ENCODE data around the gene DGUOK. TPM values are rescaled to one million over a fixed set of nuclear protein-coding genes. Genes with fewer than 3 reads are reported as not detected.

Gene DGUOK
- total and polyA plus RNA-seq, 2 of the 4 experiments (the other 2 are of a cell fraction) = 66.3 to 111 TPM

- no peak overlapping the region for H2AK9ac ChIP-seq (replicated peaks; ENCODE audit: low read depth, low read length, poor library complexity)
- H4K91ac ChIP-seq (ENCODE audit: insufficient read depth, low read depth, low read length) = no peak overlapping the region
- H3K23ac ChIP-seq (ENCODE audit: low read depth, low read length) = no peak overlapping the region
- H2BK20ac ChIP-seq (ENCODE audit: low read depth, low read length) = no peak overlapping the region
- TF ChIP-seq SMC3 (IDR thresholded peaks at IDR 0.05; ENCODE audit: low read depth, low read length) (no peak), MAFK (IDR thresholded peaks at IDR 0.05; ENCODE audit: low read depth, low read length) (no peak), MXI1 (IDR thresholded peaks at IDR 0.05; ENCODE audit: borderline replicate concordance, low read depth, low read length) (no peak), FOS (IDR thresholded peaks at IDR 0.05; ENCODE audit: low read depth, low read length) (no peak), ELK1 (IDR thresholded peaks at IDR 0.05; ENCODE audit: borderline replicate concordance, low read depth, low read length) (no peak), RFX5 (IDR thresholded peaks at IDR 0.05; ENCODE audit: low read depth, low read length) (no peak), NFE2L2 (IDR thresholded peaks at IDR 0.05; ENCODE audit: low read depth, low read length) (no peak), CTCF (conservative IDR thresholded peaks at IDR 0.05; ENCODE audit: low read depth, low read length) (no peak), RAD21 (IDR thresholded peaks at IDR 0.05; ENCODE audit: low read length) (no peak), POLR2A (IDR thresholded peaks at IDR 0.05; ENCODE audit: low read depth, low read length) (no peak), CHD1 (IDR thresholded peaks at IDR 0.05; ENCODE audit: low read depth, low read length) (no peak), CEBPB (IDR thresholded peaks at IDR 0.05; ENCODE audit: low read depth, low read length) (no peak), MAZ (IDR thresholded peaks at IDR 0.05; ENCODE audit: borderline replicate concordance, low read depth, low read length) (no peak)
- H4K20me1 ChIP-seq (ENCODE audit: insufficient read depth, low read length) = no peaks in the 10 kb centered on the region
- no peak overlapping the region for H2BK120ac ChIP-seq (ENCODE audit: low read depth, low read length)
- ATAC-seq (ENCODE audit: low read depth) = no peak
- no peak overlapping the region for H2AFZ ChIP-seq (replicated peaks; ENCODE audit: low read length, poor library complexity)
- H3K9me1 ChIP-seq (ENCODE audit: insufficient read depth, low read length) = peaks cover 3% of the 10 kb centered on the region; the same call in 1 of the 2 replicates
- no peak overlapping the region for H3K56ac ChIP-seq (ENCODE audit: extremely low read depth, insufficient read depth, low read length)
- no peak overlapping the region for H4K5ac ChIP-seq (ENCODE audit: low read depth, low read length)
- H2BK15ac ChIP-seq (ENCODE audit: low read depth, low read length) = no peak overlapping the region
- H3K9ac ChIP-seq (ENCODE audit: low read depth, low read length) = no peak overlapping the region
- H3K4me1 ChIP-seq (ENCODE audit: control insufficient read depth, insufficient read depth, low read length) = peaks cover 2% of the 10 kb centered on the region
- in situ Hi-C loops (cut with MboI; ENCODE audit: low sequenced_read_pairs) = no loop called here
- 86% methylated on average over 1 of the region's 2 CpGs; no CpG with 5 or more reads in 1 of the 2 experiments for WGBS, 2 experiments (ENCODE audit: extremely low coverage in 2 of 2, insufficient read length in 1 of 2)
- H3K27ac ChIP-seq (ENCODE audit: insufficient read depth, low read length) = no peak overlapping the region
- no peak overlapping the region for H3K4ac ChIP-seq (ENCODE audit: low read depth, low read length)
- dilution Hi-C loops (cut with HindIII; ENCODE audit: low sequenced_read_pairs, unreplicated experiment) = no loop called here
- ChIA-PET POLR2A (ENCODE audit: unreplicated experiment) (no interaction called here), CTCF (no interaction called here)
- no peak for DNase-seq
- H3K79me1 ChIP-seq (ENCODE audit: low read depth in 1 of 2, low read length in 2 of 2) = no peaks in the 10 kb centered on the region
- no peak overlapping the region for H3K18ac ChIP-seq (ENCODE audit: low read depth, low read length)
- H3K14ac ChIP-seq (replicated peaks; ENCODE audit: low read depth, low read length) = no peak overlapping the region
- H3K4me3 ChIP-seq (ENCODE audit: insufficient read depth, low read depth, low read length) = no peak overlapping the region
- H4K8ac ChIP-seq (ENCODE audit: low read depth in 2 of 2, low read length in 2 of 2) = no peak overlapping the region
- no peaks in the 10 kb centered on the region for H3K27me3 ChIP-seq (ENCODE audit: control insufficient read depth, insufficient read depth, low read length)
- H3K36me3 ChIP-seq (ENCODE audit: control insufficient read depth, insufficient read depth, low read length) = no peaks in the 10 kb centered on the region
- H3K9me3 ChIP-seq (ENCODE audit: control insufficient read depth, insufficient read depth, low read length) = no peaks in the 10 kb centered on the region
- BruUV-seq (replicated peaks) = no TSS peak
- no peak overlapping the region for H3K4me2 ChIP-seq (ENCODE audit: low read depth, low read length)
- H2AK5ac ChIP-seq (ENCODE audit: low read depth, low read length) = no peak overlapping the region
- intact Hi-C loops (cut with micrococcal nuclease) = no loop called here
- no peak overlapping the region for H2BK5ac ChIP-seq (ENCODE audit: low read depth, low read length, poor library complexity, severe bottlenecking)
Observed at GRCh38 chr2:73885406-73885805, 41.3 kb upstream of the DGUOK start.

Measured in IMR-90 (cell line).